ENCODE data around the gene ARHGAP6. TPM values are rescaled to one million over a fixed set of nuclear protein-coding genes. Genes with fewer than 3 reads are reported as not detected.
"Not testable (repeated sequence)": the region's sequence is repeated elsewhere in the genome, so short reads cannot be mapped to it uniquely, and the experiment has no call there.

Gene ARHGAP6
- total RNA-seq, 6 experiments from 2014 or later = 0.51 to 1.0 (median 0.69) TPM

GRCh38 chrX:11366998-11367595, 298.6 kb downstream of the ARHGAP6 start:
- TF ChIP-seq CTCF (IDR thresholded peaks at IDR 0.05) = no peak
- no peaks in the 10 kb centered on the region for H3K9me3 Mint-ChIP-seq
- no peak for DNase-seq
- peak overlapping the region; percentile 31; the same call in 1 of the 2 replicates for H3K27ac Mint-ChIP-seq
- peaks cover 1% of the 10 kb centered on the region; the same call in 1 of the 2 replicates for H3K27me3 Mint-ChIP-seq (ENCODE audit: insufficient read depth)
- H3K36me3 Mint-ChIP-seq (ENCODE audit: low read depth) = no peaks in the 10 kb centered on the region
- H3K4me3 Mint-ChIP-seq = no peak overlapping the region
- H3K4me1 Mint-ChIP-seq (ENCODE audit: low read depth) = peaks cover 25% of the 10 kb centered on the region

GRCh38 chrX:11365426-11365825, 300.3 kb downstream of the ARHGAP6 start:
- peaks cover 1% of the 10 kb centered on the region; the same call in 1 of the 2 replicates for H3K27me3 Mint-ChIP-seq (ENCODE audit: insufficient read depth)
- no peaks in the 10 kb centered on the region for H3K9me3 Mint-ChIP-seq
- no peak overlapping the region for H3K4me3 Mint-ChIP-seq
- H3K4me1 Mint-ChIP-seq (ENCODE audit: low read depth) = peaks cover 25% of the 10 kb centered on the region
- no peaks in the 10 kb centered on the region for H3K36me3 Mint-ChIP-seq (ENCODE audit: low read depth)
- H3K27ac Mint-ChIP-seq = no peak overlapping the region
- DNase-seq = no peak
- TF ChIP-seq CTCF (IDR thresholded peaks at IDR 0.05) = no peak

GRCh38 chrX:11364835-11365234, 300.9 kb downstream of the ARHGAP6 start:
- H3K9me3 Mint-ChIP-seq = no peaks in the 10 kb centered on the region
- H3K36me3 Mint-ChIP-seq (ENCODE audit: low read depth) = no peaks in the 10 kb centered on the region
- peaks cover 1% of the 10 kb centered on the region; the same call in 1 of the 2 replicates for H3K27me3 Mint-ChIP-seq (ENCODE audit: insufficient read depth)
- no peak overlapping the region for H3K4me3 Mint-ChIP-seq
- no peak for TF ChIP-seq CTCF (IDR thresholded peaks at IDR 0.05)
- DNase-seq = no peak
- peaks cover 25% of the 10 kb centered on the region for H3K4me1 Mint-ChIP-seq (ENCODE audit: low read depth)
- no peak overlapping the region for H3K27ac Mint-ChIP-seq

GRCh38 chrX:11363825-11364224, 301.9 kb downstream of the ARHGAP6 start:
- H3K4me1 Mint-ChIP-seq (ENCODE audit: low read depth) = peaks cover 25% of the 10 kb centered on the region
- H3K9me3 Mint-ChIP-seq; H3K27ac Mint-ChIP-seq; DNase-seq; H3K4me3 Mint-ChIP-seq; H3K27me3 Mint-ChIP-seq (ENCODE audit: insufficient read depth); H3K36me3 Mint-ChIP-seq (ENCODE audit: low read depth): not testable (repeated sequence)

GRCh38 chrX:11363069-11363594, 302.6 kb downstream of the ARHGAP6 start:
- DNase-seq = no peak
- Mint-ChIP-seq H3K27ac (no peak overlapping the region), H3K27me3 (ENCODE audit: insufficient read depth) (peaks cover 1% of the 10 kb centered on the region; the same call in 1 of the 2 replicates), H3K4me3 (no peak overlapping the region), H3K4me1 (ENCODE audit: low read depth) (peaks cover 21% of the 10 kb centered on the region), H3K36me3 (ENCODE audit: low read depth) (no peaks in the 10 kb centered on the region), H3K9me3 (no peaks in the 10 kb centered on the region)
- TF ChIP-seq CTCF (IDR thresholded peaks at IDR 0.05) = no peak

- H3K36me3 Mint-ChIP-seq (ENCODE audit: low read depth); H3K27ac Mint-ChIP-seq; DNase-seq; H3K4me1 Mint-ChIP-seq (ENCODE audit: low read depth); H3K27me3 Mint-ChIP-seq (ENCODE audit: insufficient read depth); H3K4me3 Mint-ChIP-seq; H3K9me3 Mint-ChIP-seq: not testable (repeated sequence)
Measured at GRCh38 chrX:11361666-11362065, 304.1 kb downstream of the ARHGAP6 start.

GRCh38 chrX:11355944-11356343, 309.8 kb downstream of the ARHGAP6 start:
- H3K27ac Mint-ChIP-seq; H3K36me3 Mint-ChIP-seq (ENCODE audit: low read depth); H3K9me3 Mint-ChIP-seq; DNase-seq; H3K4me3 Mint-ChIP-seq; H3K27me3 Mint-ChIP-seq (ENCODE audit: insufficient read depth): not testable (repeated sequence)
- H3K4me1 Mint-ChIP-seq (ENCODE audit: low read depth) = peaks cover 32% of the 10 kb centered on the region

Measured in HFFc6 (cell line).